MM.1S (cell line): ENCODE measurements around the gene MACROD2.

Experiments used
- DNase-seq: peaks from one replicate; pipeline ENCODE4 v3.0.0-alpha.2; 2015
- H2AFZ ChIP-seq: fragments of 300-600 bp; sonication (generic); 2 replicates; pipeline ENCODE4 v1.6.0; 2016; ENCODE audit warnings: antibody characterized with exemption, low read length
- H3F3A ChIP-seq: fragments of 300-600 bp; sonication (generic); 2 replicates; pipeline ENCODE4 v1.6.1; 2016; ENCODE audit warnings: mild to moderate bottlenecking, antibody characterized with exemption, low read length, moderate library complexity, mixed read lengths; ENCODE audit not compliant: insufficient read depth
- H3K27ac ChIP-seq: fragments of 300-600 bp; sonication (generic); 2 replicates; pipeline ENCODE4 v1.5.1; 2016; ENCODE audit warnings: mild to moderate bottlenecking, low read length
- H3K27me3 ChIP-seq: fragments of 300-600 bp; sonication (generic); replicated peaks from 2 replicates; pipeline ENCODE4 v1.6.0; 2016; ENCODE audit warnings: low read length; ENCODE audit not compliant: insufficient read depth
- H3K36me3 ChIP-seq: fragments of 300-600 bp; sonication (generic); replicated peaks from 2 replicates; pipeline ENCODE4 v1.6.1; 2016; ENCODE audit warnings: mild to moderate bottlenecking, low read length, mixed read lengths; ENCODE audit not compliant: insufficient read depth
- H3K4me1 ChIP-seq: fragments of 300-600 bp; sonication (generic); 2 replicates; pipeline ENCODE4 v1.6.1; 2016; ENCODE audit warnings: low read length, mixed read lengths
- H3K4me2 ChIP-seq: fragments of 300-600 bp; sonication (generic); 2 replicates; pipeline ENCODE4 v1.6.0; 2016; ENCODE audit warnings: low read depth, low read length
- H3K4me3 ChIP-seq: fragments of 300-600 bp; sonication (generic); 2 replicates; pipeline ENCODE4 v1.5.1; 2016; ENCODE audit warnings: low read length, mixed read lengths
- H3K79me2 ChIP-seq: fragments of 300-600 bp; sonication (generic); 2 replicates; pipeline ENCODE4 v1.6.1; 2016; ENCODE audit warnings: mixed run types, low read length, mixed read lengths
- H3K9ac ChIP-seq: fragments of 300-600 bp; sonication (generic); 2 replicates; pipeline ENCODE4 v1.6.1; 2016; ENCODE audit warnings: low read length, mixed read lengths
- H3K9me2 ChIP-seq: fragments of 300-600 bp; sonication (generic); replicated peaks from 2 replicates; pipeline ENCODE4 v1.6.1; 2016; ENCODE audit warnings: mild to moderate bottlenecking, low read length, mixed read lengths; ENCODE audit not compliant: insufficient read depth
- H3K9me3 ChIP-seq: fragments of 300-600 bp; sonication (generic); replicated peaks from 2 replicates; pipeline ENCODE4 v1.6.1; 2016; ENCODE audit warnings: mild to moderate bottlenecking, low read length, mixed read lengths; ENCODE audit not compliant: insufficient read depth
- H4K20me1 ChIP-seq: fragments of 300-600 bp; sonication (generic); 2 replicates; pipeline ENCODE4 v1.6.1; 2016; ENCODE audit warnings: mild to moderate bottlenecking, low read length, moderate library complexity, mixed read lengths; ENCODE audit not compliant: insufficient read depth
- CTCF ChIP-seq: fragments of 300-600 bp; sonication (generic); IDR thresholded peaks from 2 replicates; pipeline ENCODE4 v1.5.1; 2016; ENCODE audit warnings: antibody characterized with exemption, low read length, mixed read lengths
- EZH2 ChIP-seq: fragments of 300-600 bp; sonication (generic); optimal IDR thresholded peaks from 2 replicates; pipeline ENCODE3; 2017; ENCODE audit warnings: low read depth, mild to moderate bottlenecking, antibody characterized with exemption, low read length, mixed read lengths
- EZH2phosphoT487 ChIP-seq: fragments of 300-600 bp; sonication (generic); IDR thresholded peaks from 2 replicates; pipeline ENCODE4 v1.6.1; 2018; ENCODE audit warnings: antibody characterized with exemption, low read length

Gene MACROD2

GRCh38 chr20:14691994-14692393 lies 696.7 kb downstream of the MACROD2 start:
- Histone ChIP-seq H3K4me3 (no peak overlapping the region), H3K27ac (no peak overlapping the region), H3K9me2 (no peaks in the 10 kb centered on the region), H3K27me3 (no peaks in the 10 kb centered on the region), H3F3A (no peaks in the 10 kb centered on the region), H3K4me1 (no peaks in the 10 kb centered on the region), H3K36me3 (no peaks in the 10 kb centered on the region), H4K20me1 (no peaks in the 10 kb centered on the region), H3K4me2 (no peak overlapping the region), H3K9me3 (no peaks in the 10 kb centered on the region), H2AFZ (no peak overlapping the region), H3K79me2 (no peaks in the 10 kb centered on the region), H3K9ac (no peak overlapping the region)
- TF ChIP-seq EZH2: no peak
- TF ChIP-seq EZH2phosphoT487: no peak
- no peak for TF ChIP-seq CTCF
- no peak for DNase-seq

GRCh38 chr20:14696478-14696877 lies 701.2 kb downstream of the MACROD2 start:
- H4K20me1 ChIP-seq: no peaks in the 10 kb centered on the region
- H3K4me1 ChIP-seq: no peaks in the 10 kb centered on the region
- no peaks in the 10 kb centered on the region for H3F3A ChIP-seq
- H3K79me2 ChIP-seq: no peaks in the 10 kb centered on the region
- no peaks in the 10 kb centered on the region for H3K9me2 ChIP-seq
- TF ChIP-seq CTCF: no peak
- no peak for TF ChIP-seq EZH2phosphoT487
- no peak for TF ChIP-seq EZH2
- H3K9ac ChIP-seq: no peak overlapping the region
- H2AFZ ChIP-seq: no peak overlapping the region
- H3K9me3 ChIP-seq: no peaks in the 10 kb centered on the region
- no peak overlapping the region for H3K4me3 ChIP-seq
- H3K36me3 ChIP-seq: no peaks in the 10 kb centered on the region
- H3K27ac ChIP-seq: no peak overlapping the region
- no peak overlapping the region for H3K4me2 ChIP-seq
- no peaks in the 10 kb centered on the region for H3K27me3 ChIP-seq
- no peak for DNase-seq

GRCh38 chr20:14696937-14697336 lies 701.6 kb downstream of the MACROD2 start:
- no peak overlapping the region for H3K9ac ChIP-seq
- H4K20me1 ChIP-seq: no peaks in the 10 kb centered on the region
- no peaks in the 10 kb centered on the region for H3F3A ChIP-seq
- no peaks in the 10 kb centered on the region for H3K9me3 ChIP-seq
- H3K4me1 ChIP-seq: no peaks in the 10 kb centered on the region
- no peak overlapping the region for H3K4me3 ChIP-seq
- H3K9me2 ChIP-seq: no peaks in the 10 kb centered on the region
- no peak overlapping the region for H2AFZ ChIP-seq
- H3K4me2 ChIP-seq: no peak overlapping the region
- no peaks in the 10 kb centered on the region for H3K27me3 ChIP-seq
- H3K79me2 ChIP-seq: no peaks in the 10 kb centered on the region
- H3K36me3 ChIP-seq: no peaks in the 10 kb centered on the region
- TF ChIP-seq EZH2: no peak
- no peak for TF ChIP-seq CTCF
- no peak for TF ChIP-seq EZH2phosphoT487
- DNase-seq: no peak
- no peak overlapping the region for H3K27ac ChIP-seq
